IMR-90 (cell line): ENCODE data around the gene C1QTNF8. TPM values are rescaled to one million over a fixed set of nuclear protein-coding genes. Genes with fewer than 3 reads are reported as not detected.

Experiments
- ATAC-seq: fragments of 200-7000 bp; cut with Tn5 transposase; 2 replicates; pipeline ENCODE4 v1.9.1; 2020; ENCODE audit warnings: low read depth, mild to moderate bottlenecking, moderate library complexity
- Bru-seq: library from RNA; stranded (reverse); fragments of 400-500 nt; gene quantifications from one replicate; lab custom pipeline; 2021; lab: Mats Ljungman, UMichigan
- BruChase-seq, 2 experiments: library from RNA; stranded (reverse); fragments of 400-500 nt; gene quantifications; one replicate each; lab custom pipeline; 2021; lab: Mats Ljungman, UMichigan
- BruUV-seq: library from RNA; stranded (reverse); fragments of 400-500 nt; replicated peaks from 2 replicates; lab custom pipeline; 2021; lab: Mats Ljungman, UMichigan
- CTCF ChIA-PET: fragments of 300-600 bp; formaldehyde crosslinking; extraction: SDS; loops from one replicate; lab custom pipeline; 2021; ENCODE audit warnings: antibody characterized with exemption; lab: Yijun Ruan, JAX
- POLR2A ChIA-PET: fragments of 300-600 bp; sonication (Branson Sonifier 250); formaldehyde crosslinking; loops from one replicate; lab custom pipeline; 2022; ENCODE audit warnings: antibody characterized with exemption; ENCODE audit not compliant: unreplicated experiment; lab: Charles Lee
- DNase-seq: peaks from one replicate; pipeline ENCODE4 v3.0.0; 2013
- H2AFZ ChIP-seq: replicated peaks from 2 replicates; pipeline ENCODE3; 2013; ENCODE audit warnings: low read length, mild to moderate bottlenecking; ENCODE audit not compliant: poor library complexity
- H2AK5ac ChIP-seq: 2 replicates; pipeline ENCODE4 v1.6.1; 2013; ENCODE audit warnings: low read depth, low read length, inconsistent platforms
- H2AK9ac ChIP-seq: replicated peaks from 2 replicates; pipeline ENCODE3; 2013; ENCODE audit warnings: mild to moderate bottlenecking, low read depth, low read length, moderate library complexity; ENCODE audit not compliant: poor library complexity
- H2BK120ac ChIP-seq: 2 replicates; pipeline ENCODE4 v1.6.1; 2013; ENCODE audit warnings: low read depth, low read length, inconsistent platforms
- H2BK15ac ChIP-seq: 3 replicates; pipeline ENCODE4 v1.6.1; 2013; ENCODE audit warnings: low read depth, low read length, inconsistent platforms
- H2BK20ac ChIP-seq: 2 replicates; pipeline ENCODE4 v1.6.1; 2013; ENCODE audit warnings: low read depth, mild to moderate bottlenecking, inconsistent platforms, low read length, moderate library complexity
- H2BK5ac ChIP-seq: 2 replicates; pipeline ENCODE4 v1.6.1; 2013; ENCODE audit warnings: mild to moderate bottlenecking, low read depth, low read length, inconsistent platforms; ENCODE audit not compliant: poor library complexity, severe bottlenecking
- H3K14ac ChIP-seq: replicated peaks from 2 replicates; pipeline ENCODE4 v1.6.1; 2013; ENCODE audit warnings: low read depth, low read length, inconsistent platforms
- H3K18ac ChIP-seq: 2 replicates; pipeline ENCODE4 v1.6.1; 2013; ENCODE audit warnings: low read depth, low read length, control low read depth
- H3K23ac ChIP-seq: 2 replicates; pipeline ENCODE4 v1.6.1; 2013; ENCODE audit warnings: low read depth, low read length, inconsistent platforms
- H3K27ac ChIP-seq: 2 replicates; pipeline ENCODE4 v1.5.1; 2013; ENCODE audit warnings: mild to moderate bottlenecking, control low read depth, low read length; ENCODE audit not compliant: insufficient read depth
- H3K27me3 ChIP-seq: 2 replicates; pipeline ENCODE4 v1.6.1; 2013; ENCODE audit warnings: low read length; ENCODE audit not compliant: control insufficient read depth, insufficient read depth
- H3K36me3 ChIP-seq: 2 replicates; pipeline ENCODE4 v1.6.1; 2013; ENCODE audit warnings: low read length, mixed read lengths; ENCODE audit not compliant: control insufficient read depth, insufficient read depth
- H3K4ac ChIP-seq: 2 replicates; pipeline ENCODE4 v1.6.1; 2013; ENCODE audit warnings: low read depth, low read length, inconsistent platforms
- H3K4me1 ChIP-seq: 2 replicates; pipeline ENCODE4 v1.6.1; 2013; ENCODE audit warnings: low read length, mixed read lengths; ENCODE audit not compliant: control insufficient read depth, insufficient read depth
- H3K4me2 ChIP-seq: 2 replicates; pipeline ENCODE4 v1.6.1; 2013; ENCODE audit warnings: low read depth, mild to moderate bottlenecking, control low read depth, low read length, moderate library complexity
- H3K4me3 ChIP-seq: 2 replicates; pipeline ENCODE4 v1.5.1; 2013; ENCODE audit warnings: low read depth, mild to moderate bottlenecking, control low read depth, low read length, moderate library complexity; ENCODE audit not compliant: insufficient read depth
- H3K56ac ChIP-seq: 2 replicates; pipeline ENCODE4 v1.6.1; 2013; ENCODE audit warnings: low read length, inconsistent platforms; ENCODE audit not compliant: insufficient read depth; ENCODE audit errors: extremely low read depth
- H3K79me1 ChIP-seq, 2 experiments: 2 replicates each; pipeline ENCODE4 v1.6.1; 2013; ENCODE audit warnings: low read length in 2 of 2, inconsistent platforms in 1 of 2, low read depth in 1 of 2
- H3K9ac ChIP-seq: 2 replicates; pipeline ENCODE4 v1.6.1; 2013; ENCODE audit warnings: low read depth, low read length, control low read depth
- H3K9me1 ChIP-seq: 2 replicates; pipeline ENCODE4 v1.6.1; 2013; ENCODE audit warnings: low read length, inconsistent platforms; ENCODE audit not compliant: insufficient read depth
- H3K9me3 ChIP-seq: 2 replicates; pipeline ENCODE4 v1.6.1; 2013; ENCODE audit warnings: low read length; ENCODE audit not compliant: control insufficient read depth, insufficient read depth
- H4K20me1 ChIP-seq: 2 replicates; pipeline ENCODE4 v1.6.1; 2013; ENCODE audit warnings: low read length, inconsistent platforms; ENCODE audit not compliant: insufficient read depth
- H4K5ac ChIP-seq: 2 replicates; pipeline ENCODE4 v1.6.1; 2013; ENCODE audit warnings: mild to moderate bottlenecking, low read depth, low read length, control low read depth
- H4K8ac ChIP-seq, 2 experiments: 2 replicates each; pipeline ENCODE4 v1.6.1; 2013; ENCODE audit warnings: low read depth in 2 of 2, low read length in 2 of 2, control low read depth in 1 of 2, inconsistent platforms in 1 of 2
- H4K91ac ChIP-seq: 2 replicates; pipeline ENCODE4 v1.6.1; 2013; ENCODE audit warnings: low read depth, low read length, inconsistent platforms; ENCODE audit not compliant: insufficient read depth
- MXI1 ChIP-seq: IDR thresholded peaks from 2 replicates; pipeline ENCODE4 v1.6.1; 2012; ENCODE audit warnings: low read depth, mild to moderate bottlenecking, low read length, moderate library complexity, borderline replicate concordance
- WGBS, 2 experiments: methylation state at CpG; one replicate each; pipeline versions ENCODE4 v1.1.5 to v1.1.7; 2013; ENCODE audit warnings: missing lambda C conversion rate in 2 of 2; ENCODE audit not compliant: insufficient read length in 1 of 2; ENCODE audit errors: extremely low coverage in 2 of 2; 5-methylcytosine and 5-hydroxymethylcytosine counted together
- dilution Hi-C: fragments of 300-500 bp; cut with HindIII; formaldehyde crosslinking; loops from one replicate; pipeline ENCODE4 v1.14.3; 2018; ENCODE audit warnings: low sequenced_read_pairs; ENCODE audit not compliant: unreplicated experiment
- in situ Hi-C: fragments of 300-500 bp; cut with MboI; formaldehyde crosslinking; loops from 3 replicates; pipeline ENCODE4 v1.14.3; 2019; ENCODE audit warnings: low sequenced_read_pairs, inconsistent platforms, mixed read lengths
- intact Hi-C: fragments of 100-400 bp; cut with micrococcal nuclease; formaldehyde crosslinking; loops from 2 replicates; pipeline ENCODE4 v1.10.0; 2022
- long read RNA-seq: library from polyadenylated mRNA; unstranded; transcript quantifications from one replicate; pipeline ENCODE4 v2.0.0, GENCODE V29; 2021; ENCODE audit not compliant: unreplicated experiment
- polyA plus RNA-seq, 3 experiments: library from polyadenylated mRNA; depleted of rRNA; stranded (reverse); fragments of >200 nt; gene quantifications; 2 replicates each; pipeline ENCODE4 v1.2.3, GENCODE V29; 2012; ENCODE audit warnings: low replicate concordance in 1 of 3
- total RNA-seq: library from RNA; depleted of rRNA; stranded (reverse); fragments of >200 nt; gene quantifications from 2 replicates; pipeline ENCODE4 v1.2.3, GENCODE V29; 2012; rRNA removed
- TF ChIP-seq, protein P1 (sequence below): fragments of 150-350 bp; IDR thresholded peaks from 2 replicates; pipeline ENCODE4 v1.6.1; 2016; ENCODE audit warnings: low read depth, mild to moderate bottlenecking, low read length, moderate library complexity, borderline replicate concordance

Gene C1QTNF8, protein sequence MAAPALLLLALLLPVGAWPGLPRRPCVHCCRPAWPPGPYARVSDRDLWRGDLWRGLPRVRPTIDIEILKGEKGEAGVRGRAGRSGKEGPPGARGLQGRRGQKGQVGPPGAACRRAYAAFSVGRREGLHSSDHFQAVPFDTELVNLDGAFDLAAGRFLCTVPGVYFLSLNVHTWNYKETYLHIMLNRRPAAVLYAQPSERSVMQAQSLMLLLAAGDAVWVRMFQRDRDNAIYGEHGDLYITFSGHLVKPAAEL
- total RNA-seq: not detected in 2 replicates
- polyA plus RNA-seq (2012; rRNA removed): not detected in 2 replicates
- polyA plus RNA-seq (2012; cell fraction: cytosol; rRNA removed): not detected in 2 replicates
- polyA plus RNA-seq (2012; cell fraction: nucleus; rRNA removed; ENCODE audit: low replicate concordance): not detected in 2 replicates
- Bru-seq, nascent RNA: not detected
- BruChase-seq, experiment 1, labeled RNA remaining after a 6-hour chase: not detected
- BruChase-seq, experiment 2, labeled RNA remaining after a 2-hour chase: percentile 10 among the genes with signal in this experiment
- long read RNA-seq: 0 reads

DNA sequence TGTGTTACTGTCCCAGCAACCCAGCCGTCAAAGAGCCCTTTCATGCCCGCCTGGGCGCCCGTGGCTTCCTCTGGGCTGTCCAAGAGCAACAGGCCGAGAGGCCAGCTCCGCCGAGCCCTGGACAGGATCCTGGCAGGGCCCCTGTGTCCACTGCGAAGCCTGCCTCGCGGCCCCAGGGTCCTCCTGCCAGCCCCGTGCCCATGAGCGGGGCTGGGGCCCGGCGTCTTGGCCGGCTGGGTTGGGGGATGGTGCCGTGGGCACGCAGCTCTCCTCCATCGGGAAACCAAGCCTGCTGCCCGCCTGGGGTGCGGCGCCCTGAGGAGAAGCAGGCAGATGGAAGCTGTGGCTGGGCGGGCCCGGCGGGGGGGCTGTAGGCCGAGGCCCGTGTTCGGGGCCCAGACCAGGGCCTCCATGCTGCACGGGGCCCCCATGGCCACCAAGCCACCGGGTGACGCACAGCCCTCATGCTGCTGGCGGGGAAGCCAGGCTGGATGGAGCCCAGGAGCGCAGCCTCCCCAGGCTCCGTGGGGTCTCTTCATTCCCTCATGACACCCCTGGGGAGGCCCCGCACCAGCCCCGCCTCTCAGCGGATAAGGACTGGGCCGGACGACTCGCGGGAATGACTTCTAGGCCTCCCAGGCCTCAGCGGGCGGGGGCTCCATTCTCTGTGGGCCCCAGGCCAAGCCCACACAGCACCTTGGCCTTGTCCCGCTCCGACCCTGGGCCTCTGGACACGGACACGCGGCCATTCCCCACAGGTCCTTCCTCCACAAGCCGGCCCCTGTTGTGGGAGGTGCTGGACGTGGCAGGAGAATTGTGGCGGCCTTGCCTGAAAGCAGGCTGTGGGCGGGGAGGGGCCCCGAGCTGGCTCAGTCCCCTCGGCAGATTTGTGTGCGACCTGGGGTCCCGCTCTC, at the start of gene C1QTNF8:
Gene C1QTNF8 (minus strand): TSS at position 76 of the 914 bp plus-strand sequence. CDS start 1,322 bp downstream, outside the sequence.
- Histone ChIP-seq H3K79me1 (no peaks in the 10 kb centered on the region), H3K36me3 (no peaks in the 10 kb centered on the region), H2BK20ac (no peak within 1 kb of the TSS), H3K4ac (no peak within 1 kb of the TSS), H2BK15ac (no peak within 1 kb of the TSS), H3K27ac (no peak within 1 kb of the TSS), H4K20me1 (no peaks in the 10 kb centered on the region), H2BK5ac (no peak within 1 kb of the TSS), H2AK9ac (no peak within 1 kb of the TSS), H3K56ac (no peak within 1 kb of the TSS), H3K14ac (no peak within 1 kb of the TSS), H4K91ac (no peak within 1 kb of the TSS), H3K27me3 (peaks cover 7% of the 10 kb centered on the region; the same call in 1 of the 2 replicates), H4K8ac (no peak within 1 kb of the TSS), H3K18ac (no peak within 1 kb of the TSS), H4K5ac (no peak within 1 kb of the TSS), H3K23ac (no peak within 1 kb of the TSS), H3K4me2 (no peak within 1 kb of the TSS), H3K4me1 (no peaks in the 10 kb centered on the region), H3K9ac (no peak within 1 kb of the TSS), H3K9me1 (no peaks in the 10 kb centered on the region), H2AK5ac (no peak within 1 kb of the TSS), H2BK120ac (no peak within 1 kb of the TSS), H3K4me3 (no peak within 1 kb of the TSS), H3K9me3 (no peaks in the 10 kb centered on the region), H2AFZ (no peak within 1 kb of the TSS)
- TF ChIP-seq, protein P1, sequence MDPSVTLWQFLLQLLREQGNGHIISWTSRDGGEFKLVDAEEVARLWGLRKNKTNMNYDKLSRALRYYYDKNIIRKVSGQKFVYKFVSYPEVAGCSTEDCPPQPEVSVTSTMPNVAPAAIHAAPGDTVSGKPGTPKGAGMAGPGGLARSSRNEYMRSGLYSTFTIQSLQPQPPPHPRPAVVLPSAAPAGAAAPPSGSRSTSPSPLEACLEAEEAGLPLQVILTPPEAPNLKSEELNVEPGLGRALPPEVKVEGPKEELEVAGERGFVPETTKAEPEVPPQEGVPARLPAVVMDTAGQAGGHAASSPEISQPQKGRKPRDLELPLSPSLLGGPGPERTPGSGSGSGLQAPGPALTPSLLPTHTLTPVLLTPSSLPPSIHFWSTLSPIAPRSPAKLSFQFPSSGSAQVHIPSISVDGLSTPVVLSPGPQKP: no peak
- TF ChIP-seq MXI1: no peak
- 63% methylated on average over 16 of the region's 55 CpGs; no CpG with 5 or more reads in 1 of the 2 experiments for WGBS, 2 experiments
- ATAC-seq: no peak
- DNase-seq: no peak
- in situ Hi-C loops (no loop called here), dilution Hi-C loops (no loop called here), intact Hi-C loops (no loop called here)
- CTCF ChIA-PET: no interaction called here
- no TSS peak for BruUV-seq
- POLR2A ChIA-PET: no interaction called here
